BE2C (cell line): ENCODE measurements around the gene ZNF214.
"Not testable (repeated sequence)": the region's sequence is repeated elsewhere in the genome, so short reads cannot be mapped to it uniquely, and the experiment has no call there.

Source experiments
- DNase-seq: peaks from one replicate; pipeline ENCODE4 v3.0.0-alpha.2; 2020
- H3K27me3 ChIP-seq: fragments of 250-450 bp; sonication (Bioruptor Pico); 2 replicates; pipeline ENCODE4 v1.5.1; 2020; ENCODE audit warnings: mild to moderate bottlenecking
- H3K36me3 ChIP-seq: fragments of 250-450 bp; sonication (Bioruptor Pico); 2 replicates; pipeline ENCODE4 v1.5.1; 2020; ENCODE audit warnings: mild to moderate bottlenecking
- H3K4me1 ChIP-seq: fragments of 250-450 bp; sonication (Bioruptor Pico); 2 replicates; pipeline ENCODE4 v1.5.1; 2020
- H3K4me3 ChIP-seq: 2 replicates; pipeline ENCODE4 v1.5.1; 2011; ENCODE audit warnings: low read depth, low read length
- H3K9me3 ChIP-seq: fragments of 250-450 bp; sonication (Bioruptor Pico); 2 replicates; pipeline ENCODE4 v1.5.1; 2020
- CTCF ChIP-seq: IDR thresholded peaks from 2 replicates; pipeline ENCODE4 v1.5.1; 2012; ENCODE audit warnings: mild to moderate bottlenecking, low read depth, low read length

Gene ZNF214

GRCh38 chr11:6992457-6993417 lies 27.4 kb downstream of the ZNF214 start:
- Histone ChIP-seq H3K27me3 (no peaks in the 10 kb centered on the region), H3K4me3 (no peak overlapping the region), H3K4me1 (no peaks in the 10 kb centered on the region), H3K9me3 (no peaks in the 10 kb centered on the region), H3K36me3 (no peaks in the 10 kb centered on the region)
- no peak for TF ChIP-seq CTCF
- no peak for DNase-seq

- Histone ChIP-seq H3K36me3 (no peaks in the 10 kb centered on the region), H3K9me3 (no peaks in the 10 kb centered on the region), H3K4me1 (no peaks in the 10 kb centered on the region), H3K4me3 (no peak overlapping the region), H3K27me3 (no peaks in the 10 kb centered on the region)
- no peak for TF ChIP-seq CTCF
- no peak for DNase-seq
Measured at GRCh38 chr11:6992026-6992425, 28.1 kb downstream of the ZNF214 start.

GRCh38 chr11:6991227-6991626 lies 28.9 kb downstream of the ZNF214 start:
- Histone ChIP-seq H3K4me1 (no peaks in the 10 kb centered on the region), H3K27me3 (no peaks in the 10 kb centered on the region), H3K9me3 (no peaks in the 10 kb centered on the region), H3K36me3 (no peaks in the 10 kb centered on the region), H3K4me3 (no peak overlapping the region)
- no peak for DNase-seq
- no peak for TF ChIP-seq CTCF

- H3K4me1 ChIP-seq, result no peaks in the 10 kb centered on the region
- H3K36me3 ChIP-seq, result no peaks in the 10 kb centered on the region
- H3K27me3 ChIP-seq, result no peaks in the 10 kb centered on the region
- H3K4me3 ChIP-seq, result no peak overlapping the region
- no peak for TF ChIP-seq CTCF
- no peak for DNase-seq
- H3K9me3 ChIP-seq, result no peaks in the 10 kb centered on the region
Measured at GRCh38 chr11:6988506-6988905, 31.6 kb downstream of the ZNF214 start.

GRCh38 chr11:6986487-6986886 lies 33.7 kb downstream of the ZNF214 start:
- Histone ChIP-seq H3K36me3 (no peaks in the 10 kb centered on the region), H3K9me3 (no peaks in the 10 kb centered on the region), H3K27me3 (no peaks in the 10 kb centered on the region), H3K4me1 (no peaks in the 10 kb centered on the region), H3K4me3 (no peak overlapping the region)
- no peak for TF ChIP-seq CTCF
- no peak for DNase-seq

GRCh38 chr11:6979365-6979764 lies 40.8 kb downstream of the ZNF214 start:
- H3K4me1 ChIP-seq, result no peaks in the 10 kb centered on the region
- H3K4me3 ChIP-seq, result no peak overlapping the region
- no peak for DNase-seq
- no peaks in the 10 kb centered on the region for H3K9me3 ChIP-seq
- H3K36me3 ChIP-seq, result no peaks in the 10 kb centered on the region
- no peaks in the 10 kb centered on the region for H3K27me3 ChIP-seq
- TF ChIP-seq CTCF, result no peak

GRCh38 chr11:6969854-6970253 lies 50.3 kb downstream of the ZNF214 start:
- H3K27me3 ChIP-seq, H3K4me3 ChIP-seq, H3K4me1 ChIP-seq, H3K9me3 ChIP-seq, DNase-seq, H3K36me3 ChIP-seq: not testable (repeated sequence)
